Measurements from ENCODE around the gene EXPH5.
A peak's percentile ranks its signal among the peaks of the same experiment; 100 is the strongest.

Gene EXPH5

DNA sequence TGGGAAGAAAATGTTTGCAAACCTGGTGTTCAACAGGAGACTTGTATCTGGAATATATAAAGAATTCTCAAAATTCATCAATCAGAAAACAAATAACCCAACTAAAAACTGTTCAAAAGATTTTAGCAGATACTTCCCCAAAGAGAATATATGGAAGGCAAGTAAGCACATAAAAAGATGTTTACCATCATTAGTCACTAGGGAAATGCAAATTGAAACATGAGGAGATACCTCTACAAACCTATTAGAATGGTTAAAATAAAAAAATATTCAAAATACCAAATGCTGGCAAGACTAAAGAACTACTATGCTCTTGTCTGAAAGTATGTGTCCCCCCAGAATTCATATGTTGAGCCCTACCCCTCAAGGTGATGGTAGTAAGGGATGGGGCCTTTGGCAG is 8.6 kb downstream of the EXPH5 start:
- no peak overlapping the region for H3K4me3 ChIP-seq (ENCODE audit: low read length)
- DNase-seq (ENCODE audit: low read depth), result no peak
- TF ChIP-seq CTCF (IDR thresholded peaks at IDR 0.05; ENCODE audit: insufficient read depth, low read depth, low read length, missing control alignments), result no peak

DNA sequence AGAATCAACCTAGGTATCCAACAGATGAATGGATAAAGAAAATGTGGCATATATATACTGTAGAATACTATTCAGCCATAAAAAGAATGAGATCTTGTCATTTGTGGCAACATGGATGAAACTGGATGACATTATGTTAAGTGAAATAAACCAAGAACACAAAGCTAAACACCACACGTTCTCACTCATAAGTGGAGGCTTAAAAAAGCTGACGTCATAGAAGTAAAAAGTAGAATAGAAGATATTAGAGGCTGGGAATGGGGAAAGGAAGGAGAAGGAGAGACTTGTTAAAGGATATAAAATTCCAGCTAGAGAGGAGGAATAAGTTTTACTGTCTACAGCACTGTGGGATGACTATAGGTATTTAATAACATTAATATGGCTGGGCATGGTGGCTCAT is 12.9 kb downstream of the EXPH5 start:
- TF ChIP-seq CTCF (IDR thresholded peaks at IDR 0.05; ENCODE audit: insufficient read depth, low read depth, low read length, missing control alignments), result no peak
- no peak overlapping the region for H3K4me3 ChIP-seq (ENCODE audit: low read length)
- DNase-seq (ENCODE audit: low read depth), result no peak

DNA sequence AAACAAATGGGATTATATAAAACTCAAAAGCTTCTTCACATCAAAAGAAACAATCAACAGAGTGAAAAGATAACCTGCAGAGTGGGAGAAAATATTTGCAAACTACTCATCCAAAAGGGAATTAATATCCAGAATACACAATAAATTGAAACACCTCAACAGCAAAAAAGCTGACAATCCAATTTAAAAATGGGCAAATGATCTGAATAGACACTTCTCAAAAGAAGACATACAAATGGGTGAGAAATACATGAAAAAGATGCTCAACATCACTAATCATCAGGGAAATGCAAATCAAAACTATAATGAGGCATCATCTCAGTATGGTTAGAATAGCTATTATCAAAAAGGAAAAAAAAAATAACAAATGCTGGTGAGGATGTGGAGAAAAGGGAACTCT is 13.5 kb downstream of the EXPH5 start:
- no peak for TF ChIP-seq CTCF (IDR thresholded peaks at IDR 0.05; ENCODE audit: insufficient read depth, low read depth, low read length, missing control alignments)
- DNase-seq (ENCODE audit: low read depth), result no peak
- H3K4me3 ChIP-seq (ENCODE audit: low read length), result no peak overlapping the region

- no peak for TF ChIP-seq CTCF (IDR thresholded peaks at IDR 0.05; ENCODE audit: insufficient read depth, low read depth, low read length, missing control alignments)
These were observed 17.0 kb downstream of the EXPH5 start for GRCh38 chr11:108576523-108576922.

DNA sequence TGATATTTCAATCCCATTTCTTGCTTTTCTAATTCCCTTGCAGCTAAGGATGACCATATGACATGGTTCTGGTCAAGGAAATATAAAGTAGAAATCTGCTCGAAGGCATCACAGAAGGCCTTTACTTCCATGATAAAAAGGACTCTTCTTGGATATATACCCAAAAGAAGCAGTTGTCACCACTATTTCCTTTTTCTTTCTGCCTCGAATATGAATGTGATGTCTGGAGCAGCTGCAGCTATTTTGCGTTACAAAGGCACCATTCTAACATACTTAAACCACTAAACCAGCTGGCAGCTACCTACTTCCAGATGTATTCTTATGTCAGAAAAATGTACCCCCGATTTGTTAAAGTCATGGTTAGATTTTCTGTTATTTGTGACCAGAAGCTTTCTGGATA is 18.9 kb downstream of the EXPH5 start:
- TF ChIP-seq CTCF (IDR thresholded peaks at IDR 0.05; ENCODE audit: insufficient read depth, low read depth, low read length, missing control alignments), result no peak
- no peak overlapping the region for H3K4me3 ChIP-seq (ENCODE audit: low read length)
- DNase-seq (ENCODE audit: low read depth), result no peak

More at GRCh38 chr11:108576523-108576922, 17.0 kb downstream of the EXPH5 start:
- no peak overlapping the region for H3K4me3 ChIP-seq (ENCODE audit: low read length)
- no peak for DNase-seq (ENCODE audit: low read depth)

DNA sequence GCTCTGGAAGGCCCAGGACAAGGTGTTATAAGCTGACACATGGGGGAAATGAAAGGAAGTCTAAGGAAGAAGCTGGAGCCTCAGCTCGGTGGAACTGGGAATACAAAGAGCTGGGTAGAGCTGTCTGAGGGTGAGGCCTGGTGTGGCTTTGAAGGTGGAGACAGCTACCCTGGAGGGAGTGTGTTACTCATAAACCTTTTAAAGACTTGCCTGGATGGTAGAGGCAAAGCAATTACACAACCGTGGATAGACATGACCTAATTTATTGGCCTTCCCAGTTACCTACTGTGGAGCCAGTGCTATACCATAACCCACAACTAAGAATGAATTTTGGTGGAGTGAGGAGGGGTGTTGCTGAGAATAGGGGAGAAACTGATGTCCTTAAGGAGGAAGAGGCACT is 22.6 kb downstream of the EXPH5 start:
- no peak for TF ChIP-seq CTCF (IDR thresholded peaks at IDR 0.05; ENCODE audit: insufficient read depth, low read depth, low read length, missing control alignments)
- no peak overlapping the region for H3K4me3 ChIP-seq (ENCODE audit: low read length)
- DNase-seq (ENCODE audit: low read depth), result peak; percentile 93

DNA sequence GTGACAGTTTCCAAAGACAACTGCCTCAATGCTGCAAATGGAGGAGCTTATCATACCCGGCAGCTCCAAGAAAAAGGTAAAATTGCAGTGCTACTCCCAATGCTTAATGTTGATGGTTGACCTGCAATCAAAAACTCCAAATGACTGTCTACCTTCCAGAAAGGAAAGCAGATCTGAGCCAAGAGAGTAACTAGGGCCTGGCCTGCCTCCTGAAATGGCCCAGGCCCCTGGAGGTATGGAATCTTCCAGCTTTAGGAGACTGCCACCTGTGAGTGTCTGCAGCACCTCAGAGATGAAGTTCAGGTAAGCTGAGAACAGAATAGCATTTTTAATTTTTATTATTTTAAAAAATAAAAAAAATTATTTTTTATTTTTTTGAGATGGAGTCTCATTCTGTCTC is 23.7 kb downstream of the EXPH5 start:
- H3K4me3 ChIP-seq (ENCODE audit: low read length), result no peak overlapping the region
- DNase-seq (ENCODE audit: low read depth), result no peak
- TF ChIP-seq CTCF (IDR thresholded peaks at IDR 0.05; ENCODE audit: insufficient read depth, low read depth, low read length, missing control alignments), result no peak

All from epithelial cell of esophagus (primary cell).